DOHH2 (cell line): ENCODE measurements around the gene THTPA.

Experiments used
- EZH2phosphoT487 ChIP-seq: fragments of 200-600 bp; sonication (generic); IDR thresholded peaks from 2 replicates; pipeline ENCODE4 v1.6.1; 2017; ENCODE audit warnings: borderline replicate concordance, mild to moderate bottlenecking, antibody characterized with exemption, low read length, moderate library complexity, mixed read lengths
- TF ChIP-seq, protein P1 (sequence below): fragments of 200-600 bp; sonication (generic); IDR thresholded peaks from one replicate; pipeline ENCODE4 v1.5.1; 2014; ENCODE audit warnings: antibody characterized with exemption, mild to moderate bottlenecking, low read depth, low read length; ENCODE audit not compliant: poor library complexity, severe bottlenecking

DNA sequence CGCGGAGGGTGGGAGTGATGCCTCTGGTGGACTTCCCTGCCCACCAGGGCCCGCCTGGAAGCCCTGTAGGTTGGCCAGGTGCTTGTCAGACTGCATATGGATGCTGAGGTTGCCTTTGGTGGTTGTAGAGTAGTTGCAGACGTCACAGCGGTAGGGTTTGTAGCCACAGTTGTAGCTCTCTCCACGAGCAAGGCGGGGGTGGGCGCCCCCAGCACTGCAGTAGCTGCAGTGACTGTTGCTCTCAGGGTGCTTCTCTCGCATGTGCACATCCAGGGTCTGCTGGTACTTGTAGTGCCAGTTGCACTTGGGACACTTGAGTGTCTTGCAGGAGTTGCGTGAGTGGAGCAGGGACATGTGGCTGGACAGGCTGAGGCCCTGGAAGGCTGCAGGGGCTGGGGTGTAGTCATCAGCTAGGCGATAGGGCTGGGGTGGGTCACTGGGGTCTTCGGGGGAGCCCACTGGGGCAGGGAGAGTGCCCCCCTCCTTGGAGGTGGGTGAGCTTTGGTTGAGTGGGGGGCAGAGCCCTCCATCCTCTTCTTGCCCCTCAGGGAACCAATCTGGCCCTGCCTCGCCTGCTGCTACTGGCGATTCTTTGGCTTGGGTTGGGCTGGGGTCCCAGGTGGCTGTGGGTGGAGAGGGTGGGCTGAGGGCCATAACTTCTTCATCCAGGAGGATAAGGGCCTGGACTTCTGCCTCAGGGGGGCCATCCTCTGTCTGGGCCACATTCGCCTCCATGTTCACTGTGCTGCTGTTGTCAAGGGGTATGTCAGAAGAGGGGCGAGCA lies 22.2 kb upstream of the THTPA start:
- TF ChIP-seq, protein P1, sequence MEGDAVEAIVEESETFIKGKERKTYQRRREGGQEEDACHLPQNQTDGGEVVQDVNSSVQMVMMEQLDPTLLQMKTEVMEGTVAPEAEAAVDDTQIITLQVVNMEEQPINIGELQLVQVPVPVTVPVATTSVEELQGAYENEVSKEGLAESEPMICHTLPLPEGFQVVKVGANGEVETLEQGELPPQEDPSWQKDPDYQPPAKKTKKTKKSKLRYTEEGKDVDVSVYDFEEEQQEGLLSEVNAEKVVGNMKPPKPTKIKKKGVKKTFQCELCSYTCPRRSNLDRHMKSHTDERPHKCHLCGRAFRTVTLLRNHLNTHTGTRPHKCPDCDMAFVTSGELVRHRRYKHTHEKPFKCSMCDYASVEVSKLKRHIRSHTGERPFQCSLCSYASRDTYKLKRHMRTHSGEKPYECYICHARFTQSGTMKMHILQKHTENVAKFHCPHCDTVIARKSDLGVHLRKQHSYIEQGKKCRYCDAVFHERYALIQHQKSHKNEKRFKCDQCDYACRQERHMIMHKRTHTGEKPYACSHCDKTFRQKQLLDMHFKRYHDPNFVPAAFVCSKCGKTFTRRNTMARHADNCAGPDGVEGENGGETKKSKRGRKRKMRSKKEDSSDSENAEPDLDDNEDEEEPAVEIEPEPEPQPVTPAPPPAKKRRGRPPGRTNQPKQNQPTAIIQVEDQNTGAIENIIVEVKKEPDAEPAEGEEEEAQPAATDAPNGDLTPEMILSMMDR, result no peak
- TF ChIP-seq EZH2phosphoT487, result no peak
